ENCODE results near the gene IFITM10. TPM values are rescaled to one million over a fixed set of nuclear protein-coding genes. Genes with fewer than 3 reads are reported as not detected.
"Not testable (repeated sequence)": the region's sequence is repeated elsewhere in the genome, so short reads cannot be mapped to it uniquely, and the experiment has no call there.

IFITM10 gene
- total RNA-seq, 4 donors from 2014 or later = 0.13 to 0.85 (median 0.31) TPM; not detected in 1

- not testable (repeated sequence) for H3K27ac ChIP-seq, H3K4me1 ChIP-seq, H3K36me3 ChIP-seq, ATAC-seq, H3K4me3 ChIP-seq, H3K9me3 ChIP-seq
- peaks cover 33% of the 10 kb centered on the region for H3K27me3 ChIP-seq
- WGBS, 2 donors (ENCODE audit: low coverage in 1 of 2) = 78% methylated on average over 12 of the region's 15 CpGs; no CpG with 5 or more reads in 1 of the 2 donors
Observed at GRCh38 chr11:1686220-1686619, 64.2 kb downstream of the IFITM10 start.

GRCh38 chr11:1684886-1685874, 65.2 kb downstream of the IFITM10 start:
- not testable (repeated sequence) for H3K9me3 ChIP-seq, H3K4me1 ChIP-seq, H3K4me3 ChIP-seq, H3K27ac ChIP-seq, H3K36me3 ChIP-seq, ATAC-seq
- WGBS, 2 donors (ENCODE audit: low coverage in 1 of 2) = 68 to 87% methylated on average over 4 to 6 of the region's 18 CpGs
- peaks cover 34% of the 10 kb centered on the region for H3K27me3 ChIP-seq

- peaks cover 38% of the 10 kb centered on the region for H3K27me3 ChIP-seq
- not testable (repeated sequence) for H3K4me3 ChIP-seq, H3K9me3 ChIP-seq, H3K4me1 ChIP-seq, H3K36me3 ChIP-seq, H3K27ac ChIP-seq, ATAC-seq
- no CpG with 5 or more reads among the region's 24 CpGs for WGBS, 2 donors (ENCODE audit: low coverage in 1 of 2)
Observed at GRCh38 chr11:1683904-1684572, 66.4 kb downstream of the IFITM10 start.

- H3K4me3 ChIP-seq, H3K4me1 ChIP-seq, H3K36me3 ChIP-seq, H3K9me3 ChIP-seq, H3K27ac ChIP-seq, ATAC-seq: not testable (repeated sequence)
- peaks cover 42% of the 10 kb centered on the region for H3K27me3 ChIP-seq
- 93% methylated on average over 8 of the region's 19 CpGs; no CpG with 5 or more reads in 1 of the 2 donors for WGBS, 2 donors (ENCODE audit: low coverage in 1 of 2)
Observed at GRCh38 chr11:1683216-1683615, 67.2 kb downstream of the IFITM10 start.

Other genes with a start within 250 kb of the IFITM10 start
- 1 to 10 TPM; 3.3 to 7.8 (median 4.9) TPM for gene DUSP8, start 178.3 kb downstream of the IFITM10 start, total RNA-seq
- gene KRTAP5-1, start 165.3 kb downstream of the IFITM10 start, total RNA-seq = not detected
- not detected for gene KRTAP5-2, start 152.3 kb downstream of the IFITM10 start, total RNA-seq
- gene KRTAP5-3, start 142.1 kb downstream of the IFITM10 start, total RNA-seq = not detected
- gene KRTAP5-4, start 128.5 kb downstream of the IFITM10 start, total RNA-seq = not detected
- gene KRTAP5-5, start 120.8 kb downstream of the IFITM10 start, total RNA-seq = not detected
- gene KRTAP5-6, start 53.4 kb downstream of the IFITM10 start, total RNA-seq = not detected
- gene CTSD, start 13.3 kb upstream of the IFITM10 start, total RNA-seq = 100 to 1,000 TPM; 182 to 290 (median 238) TPM
- 1 to 10 TPM in 1 of 4 donors, not detected in 3; 2.2 TPM for gene SYT8, start 84.4 kb upstream of the IFITM10 start, total RNA-seq
- gene TNNI2, start 88.4 kb upstream of the IFITM10 start, total RNA-seq = 1 to 10 TPM in 1 of 4 donors, not detected in 3; 1.0 TPM
- gene LSP1, start 102.5 kb upstream of the IFITM10 start, total RNA-seq = 100 to 1,000 TPM in 1 of 4 donors, 10 to 100 TPM in 3; 13.4 to 133 (median 47.7) TPM
- not detected for gene PRR33, start 141.3 kb upstream of the IFITM10 start, total RNA-seq
- gene TNNT3, start 169.1 kb upstream of the IFITM10 start, total RNA-seq = 1 to 10 TPM; 1.7 to 4.3 (median 2.5) TPM
- gene MRPL23, start 196.7 kb upstream of the IFITM10 start, total RNA-seq = 100 to 1,000 TPM in 2 of 4 donors, 10 to 100 TPM in 2; 87.0 to 132 (median 106) TPM
- gene H19, start 247.2 kb upstream of the IFITM10 start, total RNA-seq = 100 to 1,000 TPM in 3 of 4 donors, 10 to 100 TPM in 1; 77.5 to 429 (median 399) TPM